ENCODE measurements around the gene MRPL10.
A peak's percentile ranks its signal among the peaks of the same experiment; 100 is the strongest.

MRPL10 gene

GRCh38 chr17:47823519-47823918 lies 7.8 kb downstream of the MRPL10 start:
- ChIA-PET CTCF (no interaction called here), POLR2A (ENCODE audit: low non-redundant PET) (no interaction called here)
- DNase-seq (ENCODE audit: low spot score), result no peak
- TF ChIP-seq CTCF (conservative IDR thresholded peaks at IDR 0.05; ENCODE audit: low read depth), result no peak
- peak overlapping the region; percentile 4; the same call in 1 of the 2 replicates for H3K27ac ChIP-seq

GRCh38 chr17:47822785-47823184 lies 8.6 kb downstream of the MRPL10 start:
- DNase-seq (ENCODE audit: low spot score), result no peak
- H3K27ac ChIP-seq, result peak overlapping the region; percentile 78
- CTCF ChIA-PET, result interaction anchor here (0.6 to 0.9 kb wide), 3 partner anchors 8 to 21 kb away, joined by 3 to 6 read pairs (median 5); partner anchors contain the start of genes LRRC46 and MRPL10
- TF ChIP-seq CTCF (conservative IDR thresholded peaks at IDR 0.05; ENCODE audit: low read depth), result no peak
- POLR2A ChIA-PET (ENCODE audit: low non-redundant PET), result no interaction called here

- ChIA-PET POLR2A (ENCODE audit: low non-redundant PET) (no interaction called here), CTCF (interaction anchor here (0.8 to 1.3 kb wide), 2 partner anchors 9 to 19 kb away, joined by 4 to 5 read pairs; partner anchors contain the start of gene SCRN2)
- peak; percentile 76 for TF ChIP-seq CTCF (conservative IDR thresholded peaks at IDR 0.05; ENCODE audit: low read depth)
- peak; percentile 74 for DNase-seq (ENCODE audit: low spot score)
- peak within 1 kb of the TSS; percentile 78 for H3K27ac ChIP-seq
These were observed 9.6 kb downstream of the MRPL10 start, which contains the start of gene OSBPL7 for GRCh38 chr17:47821424-47822391. TSS of gene OSBPL7 (minus strand) at chr17:47821794. CDS start at chr17:47820278, 1,516 bp downstream.

- DNase-seq (ENCODE audit: low spot score), result no peak
- POLR2A ChIA-PET (ENCODE audit: low non-redundant PET), result no interaction called here
- TF ChIP-seq CTCF (conservative IDR thresholded peaks at IDR 0.05; ENCODE audit: low read depth), result no peak
- CTCF ChIA-PET, result interaction anchor here (0.5 to 1.3 kb wide), 2 partner anchors 20 to 151 kb away, joined by 4 read pairs; partner anchors contain the start of gene SCRN2
- peak overlapping the region; percentile 78 for H3K27ac ChIP-seq
These were observed 10.3 kb downstream of the MRPL10 start for GRCh38 chr17:47821031-47821423.

- POLR2A ChIA-PET (ENCODE audit: low non-redundant PET), result no interaction called here
- CTCF ChIA-PET, result no interaction called here
- H3K27ac ChIP-seq, result peak overlapping the region; percentile 78
- no peak for TF ChIP-seq CTCF (conservative IDR thresholded peaks at IDR 0.05; ENCODE audit: low read depth)
- DNase-seq (ENCODE audit: low spot score), result no peak
These were observed 11.1 kb downstream of the MRPL10 start for GRCh38 chr17:47820033-47820789.

GRCh38 chr17:47819475-47819874 lies 11.9 kb downstream of the MRPL10 start:
- ChIA-PET POLR2A (ENCODE audit: low non-redundant PET) (no interaction called here), CTCF (no interaction called here)
- TF ChIP-seq CTCF (conservative IDR thresholded peaks at IDR 0.05; ENCODE audit: low read depth), result no peak
- peak overlapping the region; percentile 78 for H3K27ac ChIP-seq
- DNase-seq (ENCODE audit: low spot score), result no peak

All from RWPE1 (cell line).